ENCODE results near the gene DLGAP1.

DLGAP1 gene

GRCh38 chr18:4126939-4127338 lies 328.2 kb downstream of the DLGAP1 start:
- TF ChIP-seq SPI1 (IDR thresholded peaks at IDR 0.05; ENCODE audit: borderline replicate concordance, low read depth) (no peak), GABPA (IDR thresholded peaks at IDR 0.05; ENCODE audit: low read depth) (no peak)

GRCh38 chr18:4125627-4126230 lies 329.4 kb downstream of the DLGAP1 start:
- no peak for TF ChIP-seq SPI1 (IDR thresholded peaks at IDR 0.05; ENCODE audit: borderline replicate concordance, low read depth)
- TF ChIP-seq REST (IDR thresholded peaks at IDR 0.05; ENCODE audit: insufficient replicate concordance, low read depth), result no peak
- no peak for TF ChIP-seq CTCF (IDR thresholded peaks at IDR 0.05; ENCODE audit: insufficient read depth, low read length)
- no peak for TF ChIP-seq POLR2AphosphoS5 (IDR thresholded peaks at IDR 0.05; ENCODE audit: low read depth)
- TF ChIP-seq GABPA (IDR thresholded peaks at IDR 0.05; ENCODE audit: low read depth), result no peak
- Histone ChIP-seq H3K27me3 (ENCODE audit: insufficient read depth, poor library complexity, severe bottlenecking) (peaks cover 3% of the 10 kb centered on the region), H3K27ac (replicated peaks) (no peak overlapping the region), H3K4me3 (replicated peaks; ENCODE audit: insufficient read depth, low read length) (no peak overlapping the region)
- no peak for DNase-seq (ENCODE audit: low read depth in 1 of 2, low spot score in 1 of 2)

More at GRCh38 chr18:4126939-4127338, 328.2 kb downstream of the DLGAP1 start:
- Histone ChIP-seq H3K27ac (replicated peaks) (no peak overlapping the region), H3K4me3 (replicated peaks; ENCODE audit: insufficient read depth, low read length) (no peak overlapping the region), H3K27me3 (ENCODE audit: insufficient read depth, poor library complexity, severe bottlenecking) (peaks cover 3% of the 10 kb centered on the region)
- DNase-seq (ENCODE audit: low read depth in 1 of 2, low spot score in 1 of 2), result no peak

- Histone ChIP-seq H3K27ac (replicated peaks) (no peak overlapping the region), H3K4me3 (replicated peaks; ENCODE audit: insufficient read depth, low read length) (no peak overlapping the region), H3K27me3 (ENCODE audit: insufficient read depth, poor library complexity, severe bottlenecking) (peaks cover 3% of the 10 kb centered on the region)
- no peak for TF ChIP-seq REST (IDR thresholded peaks at IDR 0.05; ENCODE audit: insufficient replicate concordance, low read depth)
- TF ChIP-seq POLR2AphosphoS5 (IDR thresholded peaks at IDR 0.05; ENCODE audit: low read depth), result no peak
- no peak for TF ChIP-seq SPI1 (IDR thresholded peaks at IDR 0.05; ENCODE audit: borderline replicate concordance, low read depth)
- no peak for TF ChIP-seq GABPA (IDR thresholded peaks at IDR 0.05; ENCODE audit: low read depth)
- TF ChIP-seq CTCF (IDR thresholded peaks at IDR 0.05; ENCODE audit: insufficient read depth, low read length), result no peak
- DNase-seq (ENCODE audit: low read depth in 1 of 2, low spot score in 1 of 2), result no peak
These were observed 329.9 kb downstream of the DLGAP1 start for GRCh38 chr18:4125224-4125623.

- Histone ChIP-seq H3K27me3 (ENCODE audit: insufficient read depth, poor library complexity, severe bottlenecking) (no peaks in the 10 kb centered on the region), H3K27ac (replicated peaks) (no peak overlapping the region), H3K4me3 (replicated peaks; ENCODE audit: insufficient read depth, low read length) (no peak overlapping the region)
- TF ChIP-seq CTCF (IDR thresholded peaks at IDR 0.05; ENCODE audit: insufficient read depth, low read length) (no peak), POLR2AphosphoS5 (IDR thresholded peaks at IDR 0.05; ENCODE audit: low read depth) (no peak), SPI1 (IDR thresholded peaks at IDR 0.05; ENCODE audit: borderline replicate concordance, low read depth) (no peak), GABPA (IDR thresholded peaks at IDR 0.05; ENCODE audit: low read depth) (no peak), REST (IDR thresholded peaks at IDR 0.05; ENCODE audit: insufficient replicate concordance, low read depth) (no peak)
- DNase-seq (ENCODE audit: low read depth in 1 of 2, low spot score in 1 of 2), result no peak
These were observed 335.3 kb downstream of the DLGAP1 start for GRCh38 chr18:4119813-4120212.

All from HL-60 (cell line).